Measurements from ENCODE around the gene ISCU.

Gene ISCU

DNA sequence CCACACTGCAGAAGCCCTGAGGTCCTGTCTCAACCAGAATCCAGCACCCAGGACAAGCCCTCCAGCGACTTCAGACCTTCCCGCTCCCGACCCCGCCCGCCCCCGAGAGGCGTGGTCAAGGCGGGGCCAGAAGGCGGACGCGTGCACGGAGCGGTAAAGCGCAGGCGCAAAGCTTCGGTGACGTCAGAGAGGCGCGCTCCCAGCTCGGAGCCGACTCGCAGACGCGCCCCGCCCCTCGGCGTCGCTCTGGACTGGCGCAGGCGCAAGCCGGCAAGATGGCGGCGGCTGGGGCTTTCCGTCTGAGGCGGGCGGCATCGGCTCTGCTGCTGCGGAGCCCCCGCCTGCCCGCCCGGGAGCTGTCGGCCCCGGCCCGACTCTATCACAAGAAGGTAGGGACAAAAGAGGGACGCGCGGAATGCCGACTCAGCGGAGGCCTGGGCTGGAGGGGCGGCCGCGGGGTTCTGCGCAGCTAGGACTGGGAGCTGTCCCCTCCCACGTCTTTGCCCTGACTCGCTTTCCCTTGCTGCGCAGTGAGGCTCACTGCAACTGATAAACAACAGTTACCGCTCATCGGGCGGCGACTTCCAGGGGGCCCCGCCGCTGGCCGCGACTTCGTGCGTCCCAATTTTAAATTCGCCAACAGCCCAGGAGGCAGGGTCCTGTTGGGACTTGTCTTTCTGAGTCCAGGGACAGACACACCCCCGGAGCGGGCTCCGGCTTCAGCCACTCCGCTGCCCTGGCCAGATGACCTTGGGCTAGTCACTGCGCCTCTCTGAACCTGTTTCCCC lies at the start of gene ISCU:
Gene ISCU (plus strand): TSS at position 249 of the 788 bp plus-strand sequence. CDS start 27 bp downstream, at position 276.
- Histone ChIP-seq H3K4me3 (ENCODE audit: insufficient read depth, low read length, poor library complexity, severe bottlenecking) (peak within 1 kb of the TSS; percentile 98), H3K27ac (ENCODE audit: low read depth, low read length) (peak within 1 kb of the TSS; percentile 88), H4K20me1 (ENCODE audit: low read depth, low read length) (peaks cover 3% of the 10 kb centered on the region; the same call in 1 of the 2 replicates), H3F3A (ENCODE audit: insufficient read depth) (peaks cover 7% of the 10 kb centered on the region), H3K27me3 (ENCODE audit: low read length) (no peaks in the 10 kb centered on the region), H3K9me2 (replicated peaks; ENCODE audit: insufficient read depth, low read length) (no peaks in the 10 kb centered on the region), H3K4me2 (ENCODE audit: low read depth, low read length, poor library complexity, severe bottlenecking) (peak within 1 kb of the TSS; percentile 95), H3K79me2 (ENCODE audit: insufficient read depth, low read length) (peaks cover 40% of the 10 kb centered on the region), H2AFZ (ENCODE audit: low read depth, low read length, severe bottlenecking) (peak within 1 kb of the TSS; percentile 81), H3K9me3 (ENCODE audit: insufficient read depth, low read length) (no peaks in the 10 kb centered on the region), H3K36me3 (ENCODE audit: low read length) (peaks cover 6% of the 10 kb centered on the region; the same call in 1 of the 2 replicates), H3K9ac (ENCODE audit: low read length) (peak within 1 kb of the TSS; percentile 95)
- TF ChIP-seq, protein P1, sequence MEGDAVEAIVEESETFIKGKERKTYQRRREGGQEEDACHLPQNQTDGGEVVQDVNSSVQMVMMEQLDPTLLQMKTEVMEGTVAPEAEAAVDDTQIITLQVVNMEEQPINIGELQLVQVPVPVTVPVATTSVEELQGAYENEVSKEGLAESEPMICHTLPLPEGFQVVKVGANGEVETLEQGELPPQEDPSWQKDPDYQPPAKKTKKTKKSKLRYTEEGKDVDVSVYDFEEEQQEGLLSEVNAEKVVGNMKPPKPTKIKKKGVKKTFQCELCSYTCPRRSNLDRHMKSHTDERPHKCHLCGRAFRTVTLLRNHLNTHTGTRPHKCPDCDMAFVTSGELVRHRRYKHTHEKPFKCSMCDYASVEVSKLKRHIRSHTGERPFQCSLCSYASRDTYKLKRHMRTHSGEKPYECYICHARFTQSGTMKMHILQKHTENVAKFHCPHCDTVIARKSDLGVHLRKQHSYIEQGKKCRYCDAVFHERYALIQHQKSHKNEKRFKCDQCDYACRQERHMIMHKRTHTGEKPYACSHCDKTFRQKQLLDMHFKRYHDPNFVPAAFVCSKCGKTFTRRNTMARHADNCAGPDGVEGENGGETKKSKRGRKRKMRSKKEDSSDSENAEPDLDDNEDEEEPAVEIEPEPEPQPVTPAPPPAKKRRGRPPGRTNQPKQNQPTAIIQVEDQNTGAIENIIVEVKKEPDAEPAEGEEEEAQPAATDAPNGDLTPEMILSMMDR (IDR thresholded peaks at IDR 0.05; ENCODE audit: insufficient read depth, low read length, poor library complexity, severe bottlenecking): no peak
- TF ChIP-seq EZH2phosphoT487 (conservative IDR thresholded peaks at IDR 0.05; ENCODE audit: low read length): no peak

- Histone ChIP-seq H3K27ac (ENCODE audit: low read depth, low read length) (no peak overlapping the region), H2AFZ (ENCODE audit: low read depth, low read length, severe bottlenecking) (peak overlapping the region; percentile 76), H3K9me2 (replicated peaks; ENCODE audit: insufficient read depth, low read length) (no peaks in the 10 kb centered on the region), H3K4me2 (ENCODE audit: low read depth, low read length, poor library complexity, severe bottlenecking) (peak overlapping the region; percentile 74), H3K79me2 (ENCODE audit: insufficient read depth, low read length) (peaks cover 3% of the 10 kb centered on the region; the same call in 1 of the 2 replicates), H3F3A (ENCODE audit: insufficient read depth) (0 out of 2 replicates have a peak, but pooled peaks cover 5% of the 10 kb centered on the region), H3K4me3 (ENCODE audit: insufficient read depth, low read length, poor library complexity, severe bottlenecking) (peak overlapping the region; percentile 58), H3K36me3 (ENCODE audit: low read length) (no peaks in the 10 kb centered on the region), H3K9ac (ENCODE audit: low read length) (peak overlapping the region; percentile 73), H4K20me1 (ENCODE audit: low read depth, low read length) (no peaks in the 10 kb centered on the region), H3K9me3 (ENCODE audit: insufficient read depth, low read length) (no peaks in the 10 kb centered on the region), H3K27me3 (ENCODE audit: low read length) (no peaks in the 10 kb centered on the region)
- no peak for TF ChIP-seq EZH2phosphoT487 (conservative IDR thresholded peaks at IDR 0.05; ENCODE audit: low read length)
- TF ChIP-seq, protein P1 (IDR thresholded peaks at IDR 0.05; ENCODE audit: insufficient read depth, low read length, poor library complexity, severe bottlenecking): no peak
Measured at GRCh38 chr12:108514468-108514972, 47.9 kb upstream of the ISCU start.

GRCh38 chr12:108514973-108515814 lies 47.2 kb upstream of the ISCU start, which contains the start of gene FICD:
FICD (plus strand) TSS chr12:108515277; CDS start chr12:108516973, 1,696 bp downstream.
- Histone ChIP-seq H3K9me3 (ENCODE audit: insufficient read depth, low read length) (no peaks in the 10 kb centered on the region), H3K4me3 (ENCODE audit: insufficient read depth, low read length, poor library complexity, severe bottlenecking) (peak within 1 kb of the TSS; percentile 66), H3K27me3 (ENCODE audit: low read length) (no peaks in the 10 kb centered on the region), H3K36me3 (ENCODE audit: low read length) (no peaks in the 10 kb centered on the region), H3K9ac (ENCODE audit: low read length) (peak within 1 kb of the TSS; percentile 73), H3K27ac (ENCODE audit: low read depth, low read length) (peak within 1 kb of the TSS; percentile 10), H2AFZ (ENCODE audit: low read depth, low read length, severe bottlenecking) (peak within 1 kb of the TSS; percentile 76), H3K4me2 (ENCODE audit: low read depth, low read length, poor library complexity, severe bottlenecking) (peak within 1 kb of the TSS; percentile 74), H3F3A (ENCODE audit: insufficient read depth) (peaks cover 12% of the 10 kb centered on the region; the same call in 1 of the 2 replicates), H3K79me2 (ENCODE audit: insufficient read depth, low read length) (peaks cover 3% of the 10 kb centered on the region; the same call in 1 of the 2 replicates), H4K20me1 (ENCODE audit: low read depth, low read length) (no peaks in the 10 kb centered on the region), H3K9me2 (replicated peaks; ENCODE audit: insufficient read depth, low read length) (no peaks in the 10 kb centered on the region)
- no peak for TF ChIP-seq EZH2phosphoT487 (conservative IDR thresholded peaks at IDR 0.05; ENCODE audit: low read length)
- TF ChIP-seq, protein P1 (IDR thresholded peaks at IDR 0.05; ENCODE audit: insufficient read depth, low read length, poor library complexity, severe bottlenecking): no peak
